KMS-11 (cell line): ENCODE results near the gene CDC45.

Experiments used
- H2AFZ ChIP-seq: fragments of 200-600 bp; sonication (generic); 2 replicates; pipeline ENCODE4 v1.6.1; 2016; ENCODE audit warnings: antibody characterized with exemption, mixed run types, low read depth
- H3K27ac ChIP-seq: fragments of 200-600 bp; sonication (generic); 2 replicates; pipeline ENCODE4 v1.6.1; 2016; ENCODE audit warnings: mild to moderate bottlenecking, mixed run types
- H3K27me3 ChIP-seq: fragments of 200-600 bp; sonication (generic); 2 replicates; pipeline ENCODE4 v1.6.1; 2017; ENCODE audit warnings: mild to moderate bottlenecking, low read depth, mixed run types, moderate library complexity; ENCODE audit not compliant: insufficient read depth
- H3K36me3 ChIP-seq: fragments of 200-600 bp; sonication (generic); 2 replicates; pipeline ENCODE4 v1.6.1; 2017; ENCODE audit warnings: mild to moderate bottlenecking, mixed run types; ENCODE audit not compliant: insufficient read depth
- H3K4me1 ChIP-seq: fragments of 200-600 bp; sonication (generic); 2 replicates; pipeline ENCODE4 v1.6.1; 2016; ENCODE audit warnings: mild to moderate bottlenecking, low read depth, mixed run types; ENCODE audit not compliant: poor library complexity, severe bottlenecking
- H3K4me2 ChIP-seq: fragments of 200-600 bp; sonication (generic); 2 replicates; pipeline ENCODE4 v1.7.0; 2016; ENCODE audit warnings: mild to moderate bottlenecking, mixed run types
- H3K4me3 ChIP-seq: fragments of 200-600 bp; sonication (generic); IDR thresholded peaks from 2 replicates; pipeline ENCODE4 v1.6.1; 2017; ENCODE audit warnings: low read depth, low read length, mixed read lengths; ENCODE audit not compliant: insufficient read depth
- H3K79me2 ChIP-seq: fragments of 200-600 bp; sonication (generic); 2 replicates; pipeline ENCODE4 v1.6.1; 2016; ENCODE audit warnings: low read depth, mixed run types; ENCODE audit not compliant: insufficient read depth
- H3K9ac ChIP-seq: fragments of 200-600 bp; sonication (generic); 2 replicates; pipeline ENCODE4 v1.6.1; 2016; ENCODE audit warnings: mild to moderate bottlenecking, mixed run types
- H4K20me1 ChIP-seq: fragments of 200-600 bp; sonication (generic); 2 replicates; pipeline ENCODE4 v1.6.1; 2016; ENCODE audit warnings: mild to moderate bottlenecking, mixed run types; ENCODE audit not compliant: insufficient read depth
- TF ChIP-seq, protein P1 (sequence below): fragments of 200-600 bp; sonication (generic); conservative IDR thresholded peaks from 2 replicates; pipeline ENCODE4 v1.6.1; 2017; ENCODE audit warnings: low read depth, mild to moderate bottlenecking, antibody characterized with exemption, low read length, moderate library complexity, mixed read lengths

The CDC45 gene

GRCh38 chr22:19466126-19466716 lies 13.5 kb upstream of the CDC45 start:
- Histone ChIP-seq H3K27me3 (no peaks in the 10 kb centered on the region), H3K4me2 (no peak overlapping the region), H3K9ac (no peak overlapping the region), H3K4me3 (no peak overlapping the region), H3K79me2 (no peaks in the 10 kb centered on the region), H3K36me3 (no peaks in the 10 kb centered on the region), H2AFZ (no peak overlapping the region), H3K4me1 (no peaks in the 10 kb centered on the region), H4K20me1 (no peaks in the 10 kb centered on the region), H3K27ac (no peak overlapping the region)
- TF ChIP-seq, protein P1, sequence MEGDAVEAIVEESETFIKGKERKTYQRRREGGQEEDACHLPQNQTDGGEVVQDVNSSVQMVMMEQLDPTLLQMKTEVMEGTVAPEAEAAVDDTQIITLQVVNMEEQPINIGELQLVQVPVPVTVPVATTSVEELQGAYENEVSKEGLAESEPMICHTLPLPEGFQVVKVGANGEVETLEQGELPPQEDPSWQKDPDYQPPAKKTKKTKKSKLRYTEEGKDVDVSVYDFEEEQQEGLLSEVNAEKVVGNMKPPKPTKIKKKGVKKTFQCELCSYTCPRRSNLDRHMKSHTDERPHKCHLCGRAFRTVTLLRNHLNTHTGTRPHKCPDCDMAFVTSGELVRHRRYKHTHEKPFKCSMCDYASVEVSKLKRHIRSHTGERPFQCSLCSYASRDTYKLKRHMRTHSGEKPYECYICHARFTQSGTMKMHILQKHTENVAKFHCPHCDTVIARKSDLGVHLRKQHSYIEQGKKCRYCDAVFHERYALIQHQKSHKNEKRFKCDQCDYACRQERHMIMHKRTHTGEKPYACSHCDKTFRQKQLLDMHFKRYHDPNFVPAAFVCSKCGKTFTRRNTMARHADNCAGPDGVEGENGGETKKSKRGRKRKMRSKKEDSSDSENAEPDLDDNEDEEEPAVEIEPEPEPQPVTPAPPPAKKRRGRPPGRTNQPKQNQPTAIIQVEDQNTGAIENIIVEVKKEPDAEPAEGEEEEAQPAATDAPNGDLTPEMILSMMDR = no peak

DNA sequence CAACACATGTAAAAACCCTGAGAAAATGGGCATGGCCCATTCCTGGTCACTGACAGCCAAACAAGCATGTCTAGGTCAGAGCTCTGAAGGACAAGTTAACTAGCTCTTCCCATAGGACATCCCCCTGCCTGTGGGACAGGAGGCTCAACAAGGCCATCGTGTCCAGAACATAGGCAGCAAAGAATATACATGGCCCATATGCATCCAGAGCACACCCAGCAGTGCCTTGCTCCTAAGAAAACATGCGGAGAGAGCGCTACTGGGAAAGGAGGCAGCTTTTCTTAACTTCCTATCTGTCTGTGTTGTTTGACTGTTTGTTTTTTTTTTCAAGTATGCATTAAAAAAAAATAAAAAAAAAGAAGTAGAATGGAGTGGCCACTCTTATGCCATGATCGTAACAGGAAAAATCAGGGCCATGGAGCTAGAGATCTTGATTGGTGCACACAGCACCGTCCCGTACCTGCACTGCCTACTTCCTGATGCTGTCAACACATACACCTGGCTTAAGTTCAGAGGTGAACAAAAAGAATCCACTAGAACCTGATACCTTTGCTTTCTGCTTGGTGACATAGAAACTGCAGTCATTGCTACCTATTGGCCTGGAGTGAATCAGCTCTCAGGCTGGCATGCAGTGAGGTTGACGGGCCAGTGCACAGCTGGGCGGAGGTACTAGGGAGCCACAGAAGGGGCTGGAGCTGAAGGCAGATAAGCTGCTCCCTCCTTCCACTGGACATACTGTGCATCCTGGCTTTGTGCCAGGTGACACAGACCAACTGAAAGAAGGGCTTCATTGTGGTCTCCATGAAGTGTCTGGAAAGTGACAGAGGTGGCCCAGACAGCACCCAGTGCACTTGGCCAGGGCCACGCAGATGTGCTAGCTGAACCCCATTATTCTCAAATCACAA lies 12.6 kb upstream of the CDC45 start:
- Histone ChIP-seq H3K27me3 (no peaks in the 10 kb centered on the region), H4K20me1 (no peaks in the 10 kb centered on the region), H3K4me3 (no peak overlapping the region), H3K9ac (no peak overlapping the region), H3K27ac (no peak overlapping the region), H2AFZ (no peak overlapping the region), H3K4me1 (peaks cover 4% of the 10 kb centered on the region), H3K79me2 (no peaks in the 10 kb centered on the region), H3K4me2 (no peak overlapping the region), H3K36me3 (no peaks in the 10 kb centered on the region)
- TF ChIP-seq, protein P1 = no peak

DNA sequence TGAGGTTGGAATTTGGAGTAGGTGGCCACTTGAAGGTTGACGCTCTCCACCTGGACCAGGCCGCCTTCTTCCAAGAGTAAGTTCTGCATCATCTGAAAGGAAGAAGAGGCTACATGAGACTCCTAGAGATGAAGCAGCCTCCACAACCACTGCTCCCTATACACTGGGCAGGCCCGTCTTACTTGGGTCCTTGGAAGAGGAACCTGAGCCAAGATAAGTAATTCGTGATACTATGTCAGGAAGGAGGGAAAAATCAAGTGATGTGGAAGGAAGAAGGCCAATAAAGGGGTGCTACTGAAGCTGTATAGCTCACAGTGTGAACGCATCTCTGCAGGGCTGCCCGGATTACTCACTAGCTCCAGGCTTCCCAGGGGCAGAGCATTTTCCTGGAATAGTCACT lies 11.8 kb upstream of the CDC45 start:
- Histone ChIP-seq H4K20me1 (no peaks in the 10 kb centered on the region), H3K27ac (no peak overlapping the region), H3K4me2 (no peak overlapping the region), H3K79me2 (0 out of 2 replicates have a peak, but pooled peaks cover 4% of the 10 kb centered on the region), H3K4me1 (peaks cover 9% of the 10 kb centered on the region), H3K27me3 (no peaks in the 10 kb centered on the region), H3K9ac (no peak overlapping the region), H3K4me3 (no peak overlapping the region), H3K36me3 (no peaks in the 10 kb centered on the region), H2AFZ (no peak overlapping the region)
- TF ChIP-seq, protein P1 = no peak

- Histone ChIP-seq H3K27ac (no peak overlapping the region), H2AFZ (no peak overlapping the region), H3K4me1 (peaks cover 20% of the 10 kb centered on the region), H4K20me1 (no peaks in the 10 kb centered on the region), H3K79me2 (0 out of 2 replicates have a peak, but pooled peaks cover 5% of the 10 kb centered on the region), H3K36me3 (no peaks in the 10 kb centered on the region), H3K4me2 (no peak overlapping the region), H3K9ac (no peak overlapping the region), H3K27me3 (no peaks in the 10 kb centered on the region), H3K4me3 (no peak overlapping the region)
- TF ChIP-seq, protein P1 = no peak
These were observed 10.3 kb upstream of the CDC45 start for GRCh38 chr22:19469421-19469820.
